ENCODE data around the gene LRBA. TPM values are rescaled to one million over a fixed set of nuclear protein-coding genes. Genes with fewer than 3 reads are reported as not detected.

The LRBA gene
- polyA plus RNA-seq, 1 of the 3 experiments (the other 2 are of a cell fraction), result 11.4 TPM

GRCh38 chr4:150547154-150547838 lies 467.8 kb downstream of the LRBA start:
- no peak overlapping the region for H3K9ac ChIP-seq
- H3K27me3 ChIP-seq (ENCODE audit: insufficient read depth), result no peaks in the 10 kb centered on the region
- TF ChIP-seq RXRA (IDR thresholded peaks at IDR 0.05; ENCODE audit: borderline replicate concordance, low read depth), result no peak
- no peak for TF ChIP-seq CHD2 (IDR thresholded peaks at IDR 0.05; ENCODE audit: low read length, partially characterized antibody)
- no peak for TF ChIP-seq NFIC (IDR thresholded peaks at IDR 0.05; ENCODE audit: borderline replicate concordance)
- TF ChIP-seq RAD21 (IDR thresholded peaks at IDR 0.05; ENCODE audit: low read length), result no peak
- no peak for TF ChIP-seq USF2 (IDR thresholded peaks at IDR 0.05; ENCODE audit: borderline replicate concordance, low read depth, low read length)
- no peak for TF ChIP-seq CTCF (IDR thresholded peaks at IDR 0.05)
- TF ChIP-seq GABPA (IDR thresholded peaks at IDR 0.05; ENCODE audit: low read depth), result no peak
- no peak for TF ChIP-seq FOXJ3 (CRISPR knock-in tag; IDR thresholded peaks at IDR 0.05)
- TF ChIP-seq TCF12 (IDR thresholded peaks at IDR 0.05), result no peak
- TF ChIP-seq TAF1 (IDR thresholded peaks at IDR 0.05; ENCODE audit: borderline replicate concordance, low read depth, low read length), result no peak
- no peak for TF ChIP-seq YY1 (IDR thresholded peaks at IDR 0.05; ENCODE audit: low read depth)
- no peak for TF ChIP-seq ZBTB33 (IDR thresholded peaks at IDR 0.05; ENCODE audit: borderline replicate concordance, low read depth)
- no peak for TF ChIP-seq POLR2AphosphoS5 (IDR thresholded peaks at IDR 0.05; ENCODE audit: low read depth, low read length)
- no peak for TF ChIP-seq EP300 (IDR thresholded peaks at IDR 0.05; ENCODE audit: borderline replicate concordance in 1 of 2, low read depth in 1 of 2, low read length in 1 of 2)
- TF ChIP-seq JUND (IDR thresholded peaks at IDR 0.05), result no peak
- no peak for TF ChIP-seq SIN3A (IDR thresholded peaks at IDR 0.05; ENCODE audit: borderline replicate concordance, low read depth, low read length)
- H3K9me3 ChIP-seq, result no peaks in the 10 kb centered on the region
- no peak overlapping the region for H3K4me3 ChIP-seq (ENCODE audit: low read depth in 2 of 2, low read length in 1 of 2)
- no peaks in the 10 kb centered on the region for H3K4me1 ChIP-seq (ENCODE audit: control insufficient read depth in 1 of 2, insufficient read depth in 2 of 2, low read depth in 1 of 2, low read length in 1 of 2)
- H3K9me2 ChIP-seq, result no peaks in the 10 kb centered on the region
- H2AFZ ChIP-seq (ENCODE audit: low read depth), result no peak overlapping the region
- POLR2A ChIA-PET, result no interaction called here
- no peaks in the 10 kb centered on the region for H4K20me1 ChIP-seq (ENCODE audit: insufficient read depth)
- no peaks in the 10 kb centered on the region for H3K36me3 ChIP-seq (replicated peaks in 1 of 2; ENCODE audit: control insufficient read depth in 1 of 2, insufficient read depth in 2 of 2, low read length in 1 of 2)
- no peaks in the 10 kb centered on the region for H3K79me2 ChIP-seq (ENCODE audit: insufficient read depth)
- WGBS (ENCODE audit: low lambda C conversion rate), result 95% methylated on average over 4 of the region's 4 CpGs
- DNase-seq, result no peak
- peaks cover 5% of the 10 kb centered on the region for H3F3A ChIP-seq (replicated peaks; ENCODE audit: insufficient read depth)
- H3K4me2 ChIP-seq, result no peak overlapping the region
- CTCF ChIA-PET, result no interaction called here
- no peak overlapping the region for H3K27ac ChIP-seq (ENCODE audit: low read depth in 2 of 2, low read length in 1 of 2)

Measured in SK-N-SH (cell line).